GM23338 (cell line): ENCODE measurements around the gene CATSPERD. TPM values are rescaled to one million over a fixed set of nuclear protein-coding genes. Genes with fewer than 3 reads are reported as not detected.
"Not testable (repeated sequence)": the region's sequence is repeated elsewhere in the genome, so short reads cannot be mapped to it uniquely, and the experiment has no call there.

Source experiments
- ATAC-seq: fragments of 200-7000 bp; cut with Tn5 transposase; 3 replicates; pipeline ENCODE4 v1.9.1; 2020
- DNase-seq: peaks from one replicate; pipeline ENCODE4 v3.0.0-alpha.2; 2015; ENCODE audit warnings: low spot score
- H2AFZ ChIP-seq: fragments of 200-600 bp; sonication (generic); 2 replicates; pipeline ENCODE4 v1.8.0; 2016; ENCODE audit warnings: antibody characterized with exemption, mild to moderate bottlenecking, moderate library complexity
- H3F3A ChIP-seq: fragments of 200-600 bp; sonication (generic); replicated peaks from 2 replicates; pipeline ENCODE4 v1.8.0; 2017; ENCODE audit warnings: antibody characterized with exemption, mixed run types, low read depth
- H3K27ac ChIP-seq: fragments of 200-600 bp; sonication (generic); 2 replicates; pipeline ENCODE4 v1.6.1; 2016; ENCODE audit warnings: low read depth
- H3K27me3 ChIP-seq: fragments of 200-600 bp; sonication (generic); 2 replicates; pipeline ENCODE4 v1.8.0; 2016; ENCODE audit warnings: mild to moderate bottlenecking, mixed run types, moderate library complexity; ENCODE audit not compliant: insufficient read depth
- H3K36me3 ChIP-seq: fragments of 200-600 bp; sonication (generic); 2 replicates; pipeline ENCODE4 v1.8.0; 2016; ENCODE audit warnings: mild to moderate bottlenecking; ENCODE audit not compliant: insufficient read depth
- H3K4me1 ChIP-seq: fragments of 200-600 bp; sonication (generic); 2 replicates; pipeline ENCODE4 v1.8.0; 2016; ENCODE audit warnings: mild to moderate bottlenecking, moderate library complexity; ENCODE audit not compliant: insufficient read depth
- H3K4me2 ChIP-seq: fragments of 200-600 bp; sonication (generic); 2 replicates; pipeline ENCODE4 v1.7.1; 2017; ENCODE audit warnings: mixed run types
- H3K4me3 ChIP-seq: fragments of 200-600 bp; sonication (generic); 2 replicates; pipeline ENCODE4 v1.6.1; 2016; ENCODE audit warnings: mixed run types
- H3K79me2 ChIP-seq: fragments of 200-600 bp; sonication (generic); replicated peaks from 2 replicates; pipeline ENCODE4 v1.8.0; 2017; ENCODE audit warnings: mild to moderate bottlenecking; ENCODE audit not compliant: insufficient read depth
- H3K9me2 ChIP-seq: fragments of 200-600 bp; sonication (generic); 2 replicates; pipeline ENCODE4 v1.8.0; 2017; ENCODE audit not compliant: insufficient read depth
- H4K20me1 ChIP-seq: fragments of 200-600 bp; sonication (generic); replicated peaks from 2 replicates; pipeline ENCODE4 v1.8.0; 2017; ENCODE audit warnings: mild to moderate bottlenecking; ENCODE audit not compliant: insufficient read depth
- H3K27ac Mint-ChIP-seq: 2 replicates; pipeline ENCODE4 v1.8.0; 2020; ENCODE audit warnings: inconsistent platforms, mild to moderate bottlenecking, moderate library complexity, mixed read lengths
- H3K27me3 Mint-ChIP-seq: 3 replicates; pipeline ENCODE4 v1.8.0; 2022; ENCODE audit warnings: low read depth, mild to moderate bottlenecking, moderate library complexity, mixed read lengths, inconsistent platforms; ENCODE audit not compliant: insufficient read depth, poor library complexity
- H3K36me3 Mint-ChIP-seq: 3 replicates; pipeline ENCODE4 v1.8.0; 2021; ENCODE audit warnings: low read depth, mild to moderate bottlenecking, inconsistent platforms, moderate library complexity, mixed read lengths
- H3K4me1 Mint-ChIP-seq: 3 replicates; pipeline ENCODE4 v1.8.0; 2020; ENCODE audit warnings: mild to moderate bottlenecking, inconsistent platforms, mixed read lengths
- H3K4me3 Mint-ChIP-seq: 3 replicates; pipeline ENCODE4 v1.8.0; 2021; ENCODE audit warnings: moderate library complexity, mild to moderate bottlenecking, inconsistent platforms, mixed read lengths
- H3K9me3 Mint-ChIP-seq: 3 replicates; pipeline ENCODE4 v1.8.0; 2020; ENCODE audit warnings: moderate library complexity, mild to moderate bottlenecking, inconsistent platforms, mixed read lengths
- CREB1 ChIP-seq: fragments of 250-450 bp; sonication (Bioruptor Pico); IDR thresholded peaks from 2 replicates; pipeline ENCODE4 v1.5.0; 2020; ENCODE audit warnings: low read depth, mild to moderate bottlenecking, moderate library complexity
- EZH2 ChIP-seq: fragments of 200-600 bp; sonication (generic); IDR thresholded peaks from one replicate; pipeline ENCODE4 v1.8.0; 2017; ENCODE audit warnings: antibody characterized with exemption, mild to moderate bottlenecking, low read depth; ENCODE audit not compliant: unreplicated experiment
- JUNB ChIP-seq: IDR thresholded peaks from one replicate; pipeline ENCODE4 v1.6.1; 2016; ENCODE audit warnings: antibody characterized with exemption; ENCODE audit not compliant: unreplicated experiment
- NANOG ChIP-seq: IDR thresholded peaks from 2 replicates; pipeline ENCODE4 v1.6.1; 2016; ENCODE audit warnings: antibody characterized with exemption, borderline replicate concordance
- POLR2AphosphoS5 ChIP-seq: IDR thresholded peaks from 2 replicates; pipeline ENCODE4 v1.6.1; 2016; ENCODE audit warnings: antibody characterized with exemption, low read depth
- STAT1 ChIP-seq: IDR thresholded peaks from one replicate; pipeline ENCODE4 v1.6.1; 2016; ENCODE audit warnings: antibody characterized with exemption; ENCODE audit not compliant: unreplicated experiment
- ZNF114 ChIP-seq: fragments of 250-450 bp; sonication (Bioruptor Pico); IDR thresholded peaks from 2 replicates; pipeline ENCODE4 v1.5.0; 2020; ENCODE audit warnings: mild to moderate bottlenecking, moderate library complexity
- ZNF331 ChIP-seq: fragments of 250-450 bp; sonication (Bioruptor Pico); IDR thresholded peaks from 2 replicates; pipeline ENCODE4 v1.5.0; 2020; ENCODE audit warnings: low read depth, mild to moderate bottlenecking, moderate library complexity
- polyA plus RNA-seq: library from polyadenylated mRNA; unstranded; fragments of >200 nt; fragmentation: Nextera tagmentation; extraction: Ambion mirVana; gene quantifications from 2 replicates; pipeline ENCODE4 v1.2.1, GENCODE V29; 2016
- total RNA-seq: library from RNA; depleted of rRNA; stranded (reverse); fragments of >200 nt; shearing (Covaris generic); gene quantifications from 2 replicates; pipeline ENCODE4 v1.2.3, GENCODE V29; 2014
- TF ChIP-seq, protein P1 (sequence below): fragments of 250-450 bp; sonication (Bioruptor Pico); IDR thresholded peaks from 2 replicates; pipeline ENCODE4 v1.5.0; 2020; ENCODE audit warnings: mild to moderate bottlenecking, moderate library complexity
- TF ChIP-seq, protein P2 (sequence below), 2 experiments: fragments of 200-600 bp in 1 of 2; sonication (generic) in 1 of 2; conservative IDR thresholded peaks; 2 replicates each; pipeline versions ENCODE4 v1.5.1 to v1.6.1; 2016 to 2017; ENCODE audit warnings: antibody characterized with exemption in 2 of 2, low read depth in 2 of 2, mild to moderate bottlenecking in 2 of 2, moderate library complexity in 1 of 2

The CATSPERD gene
- total and polyA plus RNA-seq, 2 experiments from 2014 or later, result 0.17 TPM; not detected in 1

DNA sequence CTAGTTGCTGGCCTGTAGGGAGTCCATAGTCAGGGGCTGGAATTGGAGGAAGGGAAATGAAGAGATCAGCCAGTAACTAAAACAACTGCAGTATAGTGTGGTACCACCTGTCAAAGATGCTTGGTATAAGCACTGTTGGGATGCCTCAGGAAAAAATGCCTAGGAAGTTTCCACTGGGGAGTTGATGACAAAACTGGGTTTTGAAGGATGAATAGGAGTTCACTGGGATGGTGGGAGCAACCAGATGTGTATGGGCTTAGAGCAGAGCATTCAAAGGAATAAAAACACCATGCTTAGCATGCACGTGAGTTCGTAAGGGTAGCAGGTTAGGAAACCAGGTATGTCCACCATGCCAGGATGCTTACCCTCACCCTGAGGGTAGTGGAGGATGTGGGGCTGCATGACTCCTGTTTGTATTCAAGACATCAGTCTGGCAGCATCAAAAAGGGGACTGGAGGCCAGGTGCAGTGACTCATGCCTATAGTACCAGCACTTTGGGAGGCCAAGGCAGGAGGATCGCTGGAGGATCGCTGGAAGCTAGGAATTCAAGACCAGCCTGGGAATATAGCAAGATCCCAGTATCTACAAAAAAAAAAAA, 7.1 kb downstream of the CATSPERD start (continued):
- TF ChIP-seq, protein P1, sequence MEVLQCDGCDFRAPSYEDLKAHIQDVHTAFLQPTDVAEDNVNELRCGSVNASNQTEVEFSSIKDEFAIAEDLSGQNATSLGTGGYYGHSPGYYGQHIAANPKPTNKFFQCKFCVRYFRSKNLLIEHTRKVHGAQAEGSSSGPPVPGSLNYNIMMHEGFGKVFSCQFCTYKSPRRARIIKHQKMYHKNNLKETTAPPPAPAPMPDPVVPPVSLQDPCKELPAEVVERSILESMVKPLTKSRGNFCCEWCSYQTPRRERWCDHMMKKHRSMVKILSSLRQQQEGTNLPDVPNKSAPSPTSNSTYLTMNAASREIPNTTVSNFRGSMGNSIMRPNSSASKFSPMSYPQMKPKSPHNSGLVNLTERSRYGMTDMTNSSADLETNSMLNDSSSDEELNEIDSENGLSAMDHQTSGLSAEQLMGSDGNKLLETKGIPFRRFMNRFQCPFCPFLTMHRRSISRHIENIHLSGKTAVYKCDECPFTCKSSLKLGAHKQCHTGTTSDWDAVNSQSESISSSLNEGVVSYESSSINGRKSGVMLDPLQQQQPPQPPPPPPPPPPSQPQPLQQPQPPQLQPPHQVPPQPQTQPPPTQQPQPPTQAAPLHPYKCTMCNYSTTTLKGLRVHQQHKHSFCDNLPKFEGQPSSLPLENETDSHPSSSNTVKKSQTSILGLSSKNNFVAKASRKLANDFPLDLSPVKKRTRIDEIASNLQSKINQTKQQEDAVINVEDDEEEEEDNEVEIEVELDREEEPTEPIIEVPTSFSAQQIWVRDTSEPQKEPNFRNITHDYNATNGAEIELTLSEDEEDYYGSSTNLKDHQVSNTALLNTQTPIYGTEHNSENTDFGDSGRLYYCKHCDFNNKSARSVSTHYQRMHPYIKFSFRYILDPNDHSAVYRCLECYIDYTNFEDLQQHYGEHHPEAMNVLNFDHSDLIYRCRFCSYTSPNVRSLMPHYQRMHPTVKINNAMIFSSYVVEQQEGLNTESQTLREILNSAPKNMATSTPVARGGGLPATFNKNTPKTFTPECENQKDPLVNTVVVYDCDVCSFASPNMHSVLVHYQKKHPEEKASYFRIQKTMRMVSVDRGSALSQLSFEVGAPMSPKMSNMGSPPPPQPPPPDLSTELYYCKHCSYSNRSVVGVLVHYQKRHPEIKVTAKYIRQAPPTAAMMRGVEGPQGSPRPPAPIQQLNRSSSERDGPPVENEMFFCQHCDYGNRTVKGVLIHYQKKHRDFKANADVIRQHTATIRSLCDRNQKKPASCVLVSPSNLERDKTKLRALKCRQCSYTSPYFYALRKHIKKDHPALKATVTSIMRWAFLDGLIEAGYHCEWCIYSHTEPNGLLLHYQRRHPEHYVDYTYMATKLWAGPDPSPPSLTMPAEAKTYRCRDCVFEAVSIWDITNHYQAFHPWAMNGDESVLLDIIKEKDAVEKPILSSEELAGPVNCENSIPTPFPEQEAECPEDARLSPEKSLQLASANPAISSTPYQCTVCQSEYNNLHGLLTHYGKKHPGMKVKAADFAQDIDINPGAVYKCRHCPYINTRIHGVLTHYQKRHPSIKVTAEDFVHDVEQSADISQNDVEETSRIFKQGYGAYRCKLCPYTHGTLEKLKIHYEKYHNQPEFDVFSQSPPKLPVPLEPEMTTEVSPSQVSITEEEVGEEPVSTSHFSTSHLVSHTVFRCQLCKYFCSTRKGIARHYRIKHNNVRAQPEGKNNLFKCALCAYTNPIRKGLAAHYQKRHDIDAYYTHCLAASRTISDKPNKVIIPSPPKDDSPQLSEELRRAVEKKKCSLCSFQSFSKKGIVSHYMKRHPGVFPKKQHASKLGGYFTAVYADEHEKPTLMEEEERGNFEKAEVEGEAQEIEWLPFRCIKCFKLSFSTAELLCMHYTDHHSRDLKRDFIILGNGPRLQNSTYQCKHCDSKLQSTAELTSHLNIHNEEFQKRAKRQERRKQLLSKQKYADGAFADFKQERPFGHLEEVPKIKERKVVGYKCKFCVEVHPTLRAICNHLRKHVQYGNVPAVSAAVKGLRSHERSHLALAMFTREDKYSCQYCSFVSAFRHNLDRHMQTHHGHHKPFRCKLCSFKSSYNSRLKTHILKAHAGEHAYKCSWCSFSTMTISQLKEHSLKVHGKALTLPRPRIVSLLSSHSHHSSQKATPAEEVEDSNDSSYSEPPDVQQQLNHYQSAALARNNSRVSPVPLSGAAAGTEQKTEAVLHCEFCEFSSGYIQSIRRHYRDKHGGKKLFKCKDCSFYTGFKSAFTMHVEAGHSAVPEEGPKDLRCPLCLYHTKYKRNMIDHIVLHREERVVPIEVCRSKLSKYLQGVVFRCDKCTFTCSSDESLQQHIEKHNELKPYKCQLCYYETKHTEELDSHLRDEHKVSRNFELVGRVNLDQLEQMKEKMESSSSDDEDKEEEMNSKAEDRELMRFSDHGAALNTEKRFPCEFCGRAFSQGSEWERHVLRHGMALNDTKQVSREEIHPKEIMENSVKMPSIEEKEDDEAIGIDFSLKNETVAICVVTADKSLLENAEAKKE (CRISPR knock-in tag), result no peak
- TF ChIP-seq NANOG (no peak), JUNB (no peak), STAT1 (no peak), EZH2 (no peak), POLR2AphosphoS5 (no peak), ZNF114 (CRISPR knock-in tag) (no peak), ZNF331 (CRISPR knock-in tag) (no peak), CREB1 (no peak)
- TF ChIP-seq, protein P2, sequence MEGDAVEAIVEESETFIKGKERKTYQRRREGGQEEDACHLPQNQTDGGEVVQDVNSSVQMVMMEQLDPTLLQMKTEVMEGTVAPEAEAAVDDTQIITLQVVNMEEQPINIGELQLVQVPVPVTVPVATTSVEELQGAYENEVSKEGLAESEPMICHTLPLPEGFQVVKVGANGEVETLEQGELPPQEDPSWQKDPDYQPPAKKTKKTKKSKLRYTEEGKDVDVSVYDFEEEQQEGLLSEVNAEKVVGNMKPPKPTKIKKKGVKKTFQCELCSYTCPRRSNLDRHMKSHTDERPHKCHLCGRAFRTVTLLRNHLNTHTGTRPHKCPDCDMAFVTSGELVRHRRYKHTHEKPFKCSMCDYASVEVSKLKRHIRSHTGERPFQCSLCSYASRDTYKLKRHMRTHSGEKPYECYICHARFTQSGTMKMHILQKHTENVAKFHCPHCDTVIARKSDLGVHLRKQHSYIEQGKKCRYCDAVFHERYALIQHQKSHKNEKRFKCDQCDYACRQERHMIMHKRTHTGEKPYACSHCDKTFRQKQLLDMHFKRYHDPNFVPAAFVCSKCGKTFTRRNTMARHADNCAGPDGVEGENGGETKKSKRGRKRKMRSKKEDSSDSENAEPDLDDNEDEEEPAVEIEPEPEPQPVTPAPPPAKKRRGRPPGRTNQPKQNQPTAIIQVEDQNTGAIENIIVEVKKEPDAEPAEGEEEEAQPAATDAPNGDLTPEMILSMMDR (conservative IDR thresholded peaks at IDR 0.05; ENCODE audit: low read depth in 2 of 2), result no peak

DNA sequence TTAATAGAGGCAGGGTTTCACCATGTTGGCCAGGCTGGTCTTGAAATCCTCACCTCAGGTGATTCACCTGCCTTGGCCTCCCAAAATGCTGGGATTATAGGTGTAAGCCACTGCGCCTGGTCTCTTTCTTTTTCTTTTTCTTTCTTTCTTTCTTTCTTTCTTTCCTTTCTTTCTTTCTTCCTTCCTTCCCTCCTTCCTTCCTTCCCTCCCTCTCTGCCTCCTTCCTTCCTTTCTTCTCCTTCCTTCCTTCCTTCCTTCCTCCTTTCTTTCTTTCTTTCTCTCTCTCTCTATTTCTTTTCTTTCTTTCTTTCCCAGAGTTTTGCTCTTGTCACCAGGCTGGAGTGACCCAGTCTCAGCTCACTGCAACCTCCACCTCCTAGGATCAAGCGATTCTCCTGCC, 12.7 kb downstream of the CATSPERD start:
- not testable (repeated sequence) for H3K79me2 ChIP-seq, H3K27ac ChIP-seq, H4K20me1 ChIP-seq, H3K4me3 Mint-ChIP-seq, H2AFZ ChIP-seq, H3K4me1 Mint-ChIP-seq, H3K27me3 Mint-ChIP-seq, H3K36me3 Mint-ChIP-seq, H3K27me3 ChIP-seq, H3K27ac Mint-ChIP-seq, ATAC-seq, DNase-seq, H3K9me3 Mint-ChIP-seq, H3F3A ChIP-seq, H3K36me3 ChIP-seq, H3K9me2 ChIP-seq, H3K4me3 ChIP-seq, H3K4me2 ChIP-seq, H3K4me1 ChIP-seq
